CD4-positive, alpha-beta T cell treated with Interleukin-6 for 4 hours (primary cell): Measurements from ENCODE around the gene AP2A1.

Experiments
- DNase-seq: peaks from one replicate; pipeline ENCODE4 v3.0.0-alpha.2; 2020; ENCODE audit warnings: mixed read lengths

AP2A1 gene

DNA sequence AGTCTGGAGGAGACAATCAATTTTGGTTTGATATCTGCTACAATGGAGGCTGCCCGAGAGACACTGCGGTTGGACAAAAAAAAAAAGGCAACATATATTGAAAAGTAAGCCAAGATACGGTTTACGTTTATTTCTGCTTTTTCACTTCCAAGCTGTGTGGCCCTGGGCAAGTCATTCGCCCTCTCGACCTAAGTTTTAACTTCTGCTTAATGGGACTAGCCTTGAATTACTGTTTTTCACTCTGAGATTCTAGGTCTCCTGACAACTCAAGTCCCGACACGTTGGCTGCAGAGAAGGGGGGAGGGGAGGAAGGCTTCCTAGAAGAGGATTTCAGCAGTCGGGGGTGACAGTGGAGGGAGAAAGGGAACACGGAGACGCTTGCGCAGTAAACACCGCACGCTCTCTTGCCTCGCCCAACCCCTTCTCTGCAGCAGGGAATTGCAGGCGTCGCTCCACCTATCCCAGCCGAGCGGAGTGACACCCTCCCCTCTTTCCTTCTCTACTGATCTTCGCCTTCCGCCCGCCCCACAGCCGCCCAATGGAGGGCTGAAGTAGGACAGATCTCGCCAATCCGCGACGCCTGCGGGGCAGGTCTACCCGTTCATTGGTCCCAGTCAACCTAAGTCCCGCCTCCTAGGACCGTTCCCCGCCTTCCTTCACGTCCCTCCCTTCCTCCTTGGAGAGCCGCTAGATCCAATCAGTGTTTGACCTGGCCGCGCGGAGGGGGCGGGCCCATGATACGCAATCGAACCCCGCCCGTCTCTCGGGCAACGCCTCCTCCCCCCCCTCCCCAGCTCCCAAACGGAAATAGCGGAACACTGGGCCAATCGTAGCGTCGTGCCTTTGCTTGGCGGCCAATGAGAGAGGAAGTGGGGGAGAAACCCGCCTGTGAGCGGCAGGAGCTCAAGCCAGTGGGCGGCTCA, 533 bp upstream of the AP2A1 start:
- peak; percentile 99 for DNase-seq

DNA sequence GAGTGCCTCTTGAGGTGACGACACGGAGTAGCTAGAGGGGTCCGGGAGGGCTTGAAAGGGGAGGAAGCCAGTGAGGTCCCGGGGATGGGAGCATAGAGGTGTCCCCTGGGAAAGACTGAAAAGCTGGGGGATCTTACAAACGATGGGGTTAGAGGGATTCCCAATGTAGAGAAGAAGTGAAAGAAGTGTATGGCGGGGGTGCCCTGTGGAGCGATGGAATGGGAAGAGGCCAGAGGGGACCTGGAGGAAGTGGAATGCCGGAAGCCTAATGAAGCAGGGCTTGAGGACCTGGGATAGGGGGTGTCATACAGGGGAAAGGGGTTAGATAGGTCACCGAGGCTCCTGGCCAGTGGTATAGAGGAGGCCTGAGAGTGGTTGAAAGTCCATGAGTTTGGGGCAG, 580 bp downstream of the AP2A1 start:
- no peak for DNase-seq

DNA sequence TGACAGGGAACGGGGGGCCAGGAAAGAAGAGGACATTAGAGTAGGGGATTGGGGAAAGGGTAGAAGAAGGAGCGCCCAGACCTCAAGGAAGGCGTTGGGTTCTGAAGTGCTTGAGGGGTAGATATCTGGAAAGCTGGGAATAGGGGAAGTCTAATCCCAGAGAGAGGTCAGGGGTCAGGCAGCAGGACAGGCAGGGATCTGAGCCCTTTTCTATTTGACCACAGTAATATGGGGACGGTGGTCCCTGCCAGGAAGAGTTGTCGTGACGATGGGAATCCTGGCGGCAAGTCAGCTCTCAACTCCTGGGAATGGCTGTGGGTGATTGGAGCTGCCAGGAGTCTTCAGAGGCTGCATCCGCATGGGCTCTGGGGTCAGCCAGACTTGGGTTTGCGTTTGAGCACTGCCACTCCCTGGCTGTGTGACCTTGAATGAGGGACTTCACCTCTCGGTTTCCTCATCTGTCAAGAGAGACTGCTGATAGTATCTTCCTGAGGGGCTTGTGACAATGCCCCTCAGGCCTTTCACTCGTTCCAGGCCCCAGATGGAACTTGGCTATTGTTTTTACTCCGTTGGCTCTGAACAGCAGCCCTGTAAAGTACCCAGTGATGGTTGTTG, 1.3 kb downstream of the AP2A1 start:
- DNase-seq: no peak

GRCh38 chr19:49770529-49770928, 3.7 kb downstream of the AP2A1 start:
- no peak for DNase-seq

- DNase-seq: no peak
Observed at GRCh38 chr19:49771674-49772139, 4.9 kb downstream of the AP2A1 start.

GRCh38 chr19:49772850-49773432, 6.1 kb downstream of the AP2A1 start:
- DNase-seq: no peak

- DNase-seq: no peak
Observed at GRCh38 chr19:49773663-49774350, 7.0 kb downstream of the AP2A1 start.

GRCh38 chr19:49774969-49775368, 8.2 kb downstream of the AP2A1 start:
- DNase-seq: no peak

DNA sequence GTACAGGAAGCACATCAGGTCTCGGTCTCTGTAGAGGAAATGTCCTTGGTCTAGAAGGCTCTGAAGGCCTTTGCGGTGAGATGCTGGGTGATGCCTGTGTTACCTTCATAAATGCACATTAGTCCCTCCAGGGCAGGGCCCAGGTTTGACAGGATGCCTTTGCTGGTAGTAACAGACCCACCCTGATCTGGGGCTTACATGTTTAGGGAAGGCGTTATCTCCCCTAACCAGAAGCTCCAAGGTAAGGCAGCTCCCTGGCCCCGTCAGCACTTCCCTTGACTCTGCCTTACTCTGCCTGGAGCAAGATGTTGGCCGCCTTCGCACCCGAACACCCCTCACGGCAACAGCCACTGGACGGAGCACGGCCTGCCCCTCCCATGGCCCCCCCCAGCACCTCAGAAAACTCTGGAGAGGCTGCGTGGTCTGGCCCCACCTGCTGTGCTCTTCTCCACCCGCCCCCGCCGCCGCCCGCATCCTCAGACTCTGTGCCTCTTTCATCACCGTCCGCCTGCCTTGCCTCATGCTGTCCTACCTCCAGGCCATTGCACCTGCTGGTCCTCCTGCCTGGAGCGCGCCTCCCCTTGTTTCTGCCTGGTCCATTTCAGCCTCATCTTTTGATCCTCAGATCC, 9.1 kb downstream of the AP2A1 start:
- DNase-seq: no peak

DNA sequence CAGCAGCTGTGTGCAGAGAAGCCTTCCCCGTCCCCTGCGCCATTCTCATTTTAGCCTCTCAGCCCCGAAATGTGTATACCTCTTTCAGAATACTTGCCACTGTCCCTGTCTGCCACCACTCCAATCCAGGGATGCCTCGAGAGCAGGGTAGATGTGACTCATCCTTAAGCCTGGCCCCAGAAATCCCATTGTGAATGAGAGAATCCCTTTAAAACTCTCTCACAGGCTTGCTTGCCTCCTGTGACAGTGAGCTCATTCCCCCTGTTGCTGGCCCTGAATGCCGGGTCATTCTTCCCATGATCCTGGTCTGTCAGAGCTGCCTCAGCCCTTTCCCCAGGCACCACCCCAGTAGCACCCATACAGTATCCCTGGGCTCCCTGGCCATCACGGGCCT, 9.6 kb downstream of the AP2A1 start:
- no peak for DNase-seq

DNA sequence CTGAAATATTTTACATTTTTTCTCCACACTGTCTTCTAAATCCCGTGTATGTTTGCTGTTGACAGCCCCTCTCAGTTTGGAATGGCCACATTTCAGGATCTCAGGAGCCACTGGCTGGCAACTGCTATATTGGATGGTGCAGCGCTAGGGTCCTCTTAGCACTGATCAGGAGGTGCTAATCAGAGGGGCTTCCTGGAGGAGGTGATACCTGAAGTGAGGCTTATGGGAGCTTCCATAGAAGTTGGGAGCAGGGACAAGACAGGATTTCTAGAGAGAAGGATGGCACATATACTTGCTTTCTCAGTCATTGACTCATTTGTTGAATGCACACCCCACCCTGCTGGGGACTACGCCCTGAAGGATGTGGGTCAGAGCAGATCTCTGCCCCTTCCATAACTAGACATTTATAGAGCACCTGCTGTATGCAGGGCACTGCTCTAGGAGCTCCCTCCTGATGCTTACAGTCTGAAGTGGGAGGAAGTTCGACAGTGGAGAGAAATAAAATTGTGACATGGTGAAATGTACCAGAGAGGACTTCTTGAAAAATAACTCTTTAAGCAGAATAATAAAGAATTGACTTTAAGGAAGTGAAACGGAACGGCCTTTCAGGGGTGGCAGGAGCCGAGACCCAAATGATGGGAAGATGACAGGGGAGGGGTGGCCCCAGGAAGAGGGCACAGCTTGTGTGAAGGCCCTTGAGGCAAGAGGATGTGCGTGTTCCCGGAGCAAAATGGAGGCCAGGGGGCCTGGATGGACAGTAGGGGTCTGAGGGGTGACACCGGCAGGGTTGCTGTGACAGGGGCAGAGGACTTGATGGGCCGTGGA, 13.1 kb downstream of the AP2A1 start:
- DNase-seq: no peak

GRCh38 chr19:49780861-49781260, 14.1 kb downstream of the AP2A1 start:
- DNase-seq: no peak

DNA sequence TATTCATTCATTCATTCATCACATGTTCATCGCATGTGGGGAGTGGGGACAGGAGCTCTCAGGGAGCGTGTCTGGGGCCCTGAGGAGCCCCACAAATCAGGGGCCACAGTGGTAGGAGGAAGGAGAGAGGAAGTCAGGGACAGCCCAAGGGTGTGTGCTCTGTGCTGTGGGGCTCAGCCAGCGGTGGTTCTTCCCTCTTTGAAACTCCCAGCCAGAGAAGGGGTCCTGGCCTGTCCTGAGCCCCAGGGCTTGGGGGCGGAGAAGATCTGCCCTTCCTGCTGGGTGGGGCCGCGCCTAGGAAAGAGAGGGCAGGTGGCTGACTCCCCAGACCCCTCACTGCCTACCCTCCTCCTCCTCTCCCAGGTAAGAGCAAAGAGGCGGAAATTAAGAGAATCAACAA, 14.6 kb downstream of the AP2A1 start:
- no peak for DNase-seq

DNA sequence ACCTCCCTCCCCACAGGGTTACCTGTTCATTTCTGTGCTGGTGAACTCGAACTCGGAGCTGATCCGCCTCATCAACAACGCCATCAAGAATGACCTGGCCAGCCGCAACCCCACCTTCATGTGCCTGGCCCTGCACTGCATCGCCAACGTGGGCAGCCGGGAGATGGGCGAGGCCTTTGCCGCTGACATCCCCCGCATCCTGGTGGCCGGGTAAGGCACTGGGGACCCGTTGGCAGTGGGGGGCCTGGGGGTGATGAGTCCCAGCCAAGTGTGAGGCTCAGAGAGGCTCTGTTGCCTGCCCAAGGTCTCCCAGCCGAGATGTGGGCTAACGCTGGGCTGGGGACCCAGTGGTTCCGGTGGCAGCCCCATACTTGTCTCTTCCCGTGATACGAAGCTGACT, 15.7 kb downstream of the AP2A1 start:
- no peak for DNase-seq

- no peak for DNase-seq
Observed at GRCh38 chr19:49786376-49786820, 19.6 kb downstream of the AP2A1 start.

DNA sequence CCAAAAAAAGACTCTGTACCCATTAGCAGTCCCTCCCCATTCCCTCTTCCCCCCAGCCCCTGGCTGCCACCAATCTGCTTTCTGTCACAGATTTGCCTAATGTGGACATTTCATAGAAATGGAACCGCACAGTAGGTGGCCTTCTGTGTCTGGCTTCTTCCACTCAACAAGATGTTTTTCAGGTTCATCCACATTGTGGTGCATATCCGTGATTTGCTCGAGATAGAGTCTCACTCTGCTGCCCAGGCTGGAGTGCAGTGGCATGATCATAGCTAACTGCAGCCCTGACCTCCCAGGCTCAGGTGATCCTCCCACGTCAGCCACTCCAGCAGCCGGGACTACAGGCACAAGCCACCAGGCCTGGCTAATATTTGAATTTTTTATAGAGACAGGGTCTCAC, 20.9 kb downstream of the AP2A1 start:
- DNase-seq: no peak

DNA sequence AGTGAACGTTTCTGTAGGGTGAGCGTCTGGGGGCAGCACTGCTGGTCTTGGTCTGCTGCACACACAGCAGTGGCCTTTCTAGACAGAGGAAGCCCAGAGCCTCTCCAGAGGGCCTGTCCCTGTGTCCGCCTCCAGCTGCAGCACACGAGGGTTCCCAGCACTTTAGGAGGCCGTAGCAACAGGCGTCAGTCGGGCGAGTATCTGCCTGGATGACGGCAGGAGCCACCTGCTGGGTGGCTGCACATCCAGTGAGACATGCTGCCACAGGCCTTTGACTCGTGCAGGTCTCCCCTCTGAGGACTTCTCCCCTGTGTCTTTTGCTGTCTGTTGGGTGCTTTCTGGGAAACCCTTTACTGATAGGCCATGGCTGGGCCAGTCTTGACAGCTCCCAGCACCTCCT, 22.1 kb downstream of the AP2A1 start:
- no peak for DNase-seq

GRCh38 chr19:49790866-49791265, 24.1 kb downstream of the AP2A1 start:
- no peak for DNase-seq

DNA sequence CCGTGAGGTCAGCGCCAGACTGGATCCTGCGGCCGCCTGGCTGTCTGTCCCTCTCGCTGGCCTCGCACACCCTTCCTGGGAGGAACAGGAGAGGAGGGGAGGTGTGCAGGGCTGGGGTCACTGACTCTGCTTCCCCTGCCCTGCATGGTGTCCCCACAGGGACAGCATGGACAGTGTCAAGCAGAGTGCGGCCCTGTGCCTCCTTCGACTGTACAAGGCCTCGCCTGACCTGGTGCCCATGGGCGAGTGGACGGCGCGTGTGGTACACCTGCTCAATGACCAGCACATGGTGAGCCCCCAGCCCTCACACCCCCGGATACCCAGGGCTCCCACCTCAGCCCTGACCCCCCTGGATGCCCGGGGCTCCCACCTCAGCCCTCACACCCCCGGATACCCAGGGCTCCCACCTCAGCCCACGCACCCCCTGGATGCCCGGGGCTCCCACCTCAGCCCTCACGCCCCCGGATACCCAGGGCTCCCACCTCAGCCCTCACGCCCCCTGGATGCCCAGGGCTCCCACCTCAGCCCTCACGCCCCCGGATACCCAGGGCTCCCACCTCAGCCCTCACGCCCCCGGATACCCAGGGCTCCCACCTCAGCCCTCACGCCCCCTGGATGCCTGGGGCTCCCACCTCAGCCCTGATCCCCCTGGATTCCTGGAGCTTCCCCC, 25.1 kb downstream of the AP2A1 start:
- DNase-seq: no peak

GRCh38 chr19:49792829-49793560, 26.2 kb downstream of the AP2A1 start:
- DNase-seq: no peak

- no peak for DNase-seq
Observed at GRCh38 chr19:49793561-49793840, 26.7 kb downstream of the AP2A1 start.
